ENCODE data around the gene TFF1. TPM values are rescaled to one million over a fixed set of nuclear protein-coding genes. Genes with fewer than 3 reads are reported as not detected.

Gene TFF1
- total and polyA plus RNA-seq, 2 of the 4 experiments (the other 2 are of a cell fraction): not detected

GRCh38 chr21:42313501-42313969, 52.8 kb downstream of the TFF1 start:
- Histone ChIP-seq H2AFZ (replicated peaks; ENCODE audit: low read length, poor library complexity) (no peak overlapping the region), H3K36me3 (ENCODE audit: control insufficient read depth, insufficient read depth, low read length) (no peaks in the 10 kb centered on the region), H2AK9ac (replicated peaks; ENCODE audit: low read depth, low read length, poor library complexity) (no peak overlapping the region), H3K27ac (ENCODE audit: insufficient read depth, low read length) (no peak overlapping the region), H2AK5ac (ENCODE audit: low read depth, low read length) (no peak overlapping the region), H3K4me2 (ENCODE audit: low read depth, low read length) (no peak overlapping the region), H4K5ac (ENCODE audit: low read depth, low read length) (no peak overlapping the region), H4K20me1 (ENCODE audit: insufficient read depth, low read length) (no peaks in the 10 kb centered on the region), H2BK20ac (ENCODE audit: low read depth, low read length) (no peak overlapping the region), H3K4me3 (ENCODE audit: insufficient read depth, low read depth, low read length) (no peak overlapping the region), H3K18ac (ENCODE audit: low read depth, low read length) (no peak overlapping the region), H3K79me1 (ENCODE audit: low read depth in 1 of 2, low read length in 2 of 2) (no peaks in the 10 kb centered on the region), H4K8ac (ENCODE audit: low read depth in 2 of 2, low read length in 2 of 2) (no peak overlapping the region), H3K4ac (ENCODE audit: low read depth, low read length) (no peak overlapping the region), H3K27me3 (ENCODE audit: control insufficient read depth, insufficient read depth, low read length) (peaks cover 61% of the 10 kb centered on the region; the same call in 1 of the 2 replicates), H3K9ac (ENCODE audit: low read depth, low read length) (no peak overlapping the region), H3K56ac (ENCODE audit: extremely low read depth, insufficient read depth, low read length) (no peak overlapping the region), H3K23ac (ENCODE audit: low read depth, low read length) (no peak overlapping the region), H3K4me1 (ENCODE audit: control insufficient read depth, insufficient read depth, low read length) (no peaks in the 10 kb centered on the region; the same call in 1 of the 2 replicates), H3K14ac (replicated peaks; ENCODE audit: low read depth, low read length) (no peak overlapping the region), H3K9me1 (ENCODE audit: insufficient read depth, low read length) (no peaks in the 10 kb centered on the region; the same call in 1 of the 2 replicates), H2BK5ac (ENCODE audit: low read depth, low read length, poor library complexity, severe bottlenecking) (no peak overlapping the region), H2BK120ac (ENCODE audit: low read depth, low read length) (no peak overlapping the region), H3K9me3 (ENCODE audit: control insufficient read depth, insufficient read depth, low read length) (no peaks in the 10 kb centered on the region), H4K91ac (ENCODE audit: insufficient read depth, low read depth, low read length) (no peak overlapping the region), H2BK15ac (ENCODE audit: low read depth, low read length) (no peak overlapping the region)
- ChIA-PET POLR2A (ENCODE audit: unreplicated experiment) (no interaction called here), CTCF (no interaction called here)
- intact Hi-C loops (cut with micrococcal nuclease) (no loop called here), in situ Hi-C loops (cut with MboI; ENCODE audit: low sequenced_read_pairs) (no loop called here), dilution Hi-C loops (cut with HindIII; ENCODE audit: low sequenced_read_pairs, unreplicated experiment) (no loop called here)
- DNase-seq (no peak), ATAC-seq (ENCODE audit: low read depth) (no peak)
- WGBS, 2 experiments (ENCODE audit: extremely low coverage in 2 of 2, insufficient read length in 1 of 2): 17% methylated on average over 6 of the region's 13 CpGs; no CpG with 5 or more reads in 1 of the 2 experiments
- BruUV-seq (replicated peaks): no TSS peak
- TF ChIP-seq BHLHE40 (IDR thresholded peaks at IDR 0.05; ENCODE audit: low read depth, low read length): no peak
- no peak for TF ChIP-seq CTCF (conservative IDR thresholded peaks at IDR 0.05; ENCODE audit: low read depth, low read length)
- TF ChIP-seq MAZ (IDR thresholded peaks at IDR 0.05; ENCODE audit: borderline replicate concordance, low read depth, low read length): no peak
- no peak for TF ChIP-seq RFX5 (IDR thresholded peaks at IDR 0.05; ENCODE audit: low read depth, low read length)
- TF ChIP-seq CHD1 (IDR thresholded peaks at IDR 0.05; ENCODE audit: low read depth, low read length): no peak
- TF ChIP-seq FOS (IDR thresholded peaks at IDR 0.05; ENCODE audit: low read depth, low read length): no peak
- TF ChIP-seq POLR2A (IDR thresholded peaks at IDR 0.05; ENCODE audit: low read depth, low read length): no peak
